Testis (tissue), 3 donors: Measurements from ENCODE around the gene VWF. TPM values are rescaled to one million over a fixed set of nuclear protein-coding genes. Genes with fewer than 3 reads are reported as not detected.

Experiments used
- DNase-seq: peaks from one replicate; pipeline ENCODE4 v3.0.0-alpha.2; 2019
- H3K27ac ChIP-seq, 2 donors: fragments of 200-600 bp; sonication (generic); one replicate each; pipeline ENCODE4 v1.5.1; 2019
- H3K27me3 ChIP-seq: fragments of 200-600 bp; sonication (generic); one replicate; pipeline ENCODE4 v1.5.1; 2019
- H3K36me3 ChIP-seq: fragments of 200-600 bp; sonication (generic); one replicate; pipeline ENCODE4 v1.5.1; 2017; ENCODE audit warnings: low read depth; ENCODE audit errors: missing control alignments
- H3K4me1 ChIP-seq: fragments of 200-600 bp; sonication (generic); one replicate; pipeline ENCODE4 v1.5.1; 2019
- H3K4me3 ChIP-seq, 2 donors: fragments of 200-600 bp; sonication (generic); one replicate each; pipeline ENCODE4 v1.5.1; 2017 to 2019
- H3K9me3 ChIP-seq: fragments of 200-600 bp; sonication (generic); one replicate; pipeline ENCODE4 v1.5.1; 2017
- POLR2A ChIP-seq: fragments of 450-650 bp; IDR thresholded peaks from one replicate; pipeline ENCODE4 v1.6.1; 2017; ENCODE audit warnings: antibody characterized with exemption, mild to moderate bottlenecking, moderate library complexity
- WGBS, 2 donors: methylation state at CpG; one replicate each; pipeline ENCODE4 v1.1.5; 2018; 5-methylcytosine and 5-hydroxymethylcytosine counted together
- intact Hi-C: fragments of 100-400 bp; cut with DNase I; formaldehyde crosslinking; loops from one replicate; pipeline ENCODE4 v1.15.1; 2023; ENCODE audit warnings: low total_unique reads
- polyA plus RNA-seq: library from polyadenylated mRNA; stranded (reverse); fragments of 350-450 nt; fragmentation: Illumina TruSeq; extraction: RNeasy Lipid Tissue Mini Kit (QIAGEN cat#74804); gene quantifications from one replicate; pipeline ENCODE4 v1.2.3, GENCODE V29; 2014; ENCODE audit warnings: low read depth, low replicate concordance; ENCODE audit not compliant: insufficient read depth
- total RNA-seq, 2 donors: library from RNA; depleted of rRNA; stranded (reverse); fragments of >200 nt; gene quantifications; one replicate each; pipeline ENCODE4 v1.2.3, GENCODE V29; 2016
- TF ChIP-seq, protein P1 (sequence below), 3 experiments: fragments of 450-650 bp in 2 of 3; fragments of 200-600 bp in 1 of 3; sonication (generic) in 1 of 3; IDR thresholded peaks; one replicate each; pipeline ENCODE4 v1.5.1; 2016 to 2019; ENCODE audit warnings: antibody characterized with exemption in 3 of 3, mild to moderate bottlenecking in 2 of 3, moderate library complexity in 1 of 3

Gene VWF
- total and polyA plus RNA-seq, 3 donors from 2014 or later, result 68.3 to 86.2 (median 83.7) TPM

DNA sequence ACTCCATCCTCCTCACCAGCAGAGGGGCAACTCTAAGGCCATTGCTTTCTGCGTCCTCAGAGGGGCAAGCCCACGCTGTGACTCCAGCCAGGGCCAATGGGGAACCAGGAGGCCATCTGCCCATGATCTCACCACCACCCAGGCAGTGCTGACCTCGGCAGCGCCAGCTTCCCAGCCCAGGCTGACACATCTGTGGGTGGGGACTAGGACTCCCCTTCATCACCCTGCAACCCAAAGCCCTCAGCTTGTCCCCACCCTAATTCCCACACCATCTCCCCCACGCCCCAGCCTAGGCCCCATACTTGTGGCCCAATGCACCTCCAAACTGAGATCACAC lies 58.6 kb downstream of the VWF start:
- TF ChIP-seq, protein P1, sequence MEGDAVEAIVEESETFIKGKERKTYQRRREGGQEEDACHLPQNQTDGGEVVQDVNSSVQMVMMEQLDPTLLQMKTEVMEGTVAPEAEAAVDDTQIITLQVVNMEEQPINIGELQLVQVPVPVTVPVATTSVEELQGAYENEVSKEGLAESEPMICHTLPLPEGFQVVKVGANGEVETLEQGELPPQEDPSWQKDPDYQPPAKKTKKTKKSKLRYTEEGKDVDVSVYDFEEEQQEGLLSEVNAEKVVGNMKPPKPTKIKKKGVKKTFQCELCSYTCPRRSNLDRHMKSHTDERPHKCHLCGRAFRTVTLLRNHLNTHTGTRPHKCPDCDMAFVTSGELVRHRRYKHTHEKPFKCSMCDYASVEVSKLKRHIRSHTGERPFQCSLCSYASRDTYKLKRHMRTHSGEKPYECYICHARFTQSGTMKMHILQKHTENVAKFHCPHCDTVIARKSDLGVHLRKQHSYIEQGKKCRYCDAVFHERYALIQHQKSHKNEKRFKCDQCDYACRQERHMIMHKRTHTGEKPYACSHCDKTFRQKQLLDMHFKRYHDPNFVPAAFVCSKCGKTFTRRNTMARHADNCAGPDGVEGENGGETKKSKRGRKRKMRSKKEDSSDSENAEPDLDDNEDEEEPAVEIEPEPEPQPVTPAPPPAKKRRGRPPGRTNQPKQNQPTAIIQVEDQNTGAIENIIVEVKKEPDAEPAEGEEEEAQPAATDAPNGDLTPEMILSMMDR (IDR thresholded peaks at IDR 0.05), result no peak
- no peak for TF ChIP-seq POLR2A
- 85 to 100% methylated on average over 2 to 5 of the region's 5 CpGs for WGBS, 2 donors
- no peaks in the 10 kb centered on the region for H3K27me3 ChIP-seq
- no peaks in the 10 kb centered on the region for H3K9me3 ChIP-seq
- H3K36me3 ChIP-seq, result no peaks in the 10 kb centered on the region
- no peaks in the 10 kb centered on the region for H3K4me1 ChIP-seq
- no peak overlapping the region for H3K27ac ChIP-seq
- intact Hi-C loops, result loop anchor here (10.0 kb wide), 1 partner anchor 129 kb away; no protein-coding TSS in a partner anchor
- no peak overlapping the region for H3K4me3 ChIP-seq
- no peak for DNase-seq

DNA sequence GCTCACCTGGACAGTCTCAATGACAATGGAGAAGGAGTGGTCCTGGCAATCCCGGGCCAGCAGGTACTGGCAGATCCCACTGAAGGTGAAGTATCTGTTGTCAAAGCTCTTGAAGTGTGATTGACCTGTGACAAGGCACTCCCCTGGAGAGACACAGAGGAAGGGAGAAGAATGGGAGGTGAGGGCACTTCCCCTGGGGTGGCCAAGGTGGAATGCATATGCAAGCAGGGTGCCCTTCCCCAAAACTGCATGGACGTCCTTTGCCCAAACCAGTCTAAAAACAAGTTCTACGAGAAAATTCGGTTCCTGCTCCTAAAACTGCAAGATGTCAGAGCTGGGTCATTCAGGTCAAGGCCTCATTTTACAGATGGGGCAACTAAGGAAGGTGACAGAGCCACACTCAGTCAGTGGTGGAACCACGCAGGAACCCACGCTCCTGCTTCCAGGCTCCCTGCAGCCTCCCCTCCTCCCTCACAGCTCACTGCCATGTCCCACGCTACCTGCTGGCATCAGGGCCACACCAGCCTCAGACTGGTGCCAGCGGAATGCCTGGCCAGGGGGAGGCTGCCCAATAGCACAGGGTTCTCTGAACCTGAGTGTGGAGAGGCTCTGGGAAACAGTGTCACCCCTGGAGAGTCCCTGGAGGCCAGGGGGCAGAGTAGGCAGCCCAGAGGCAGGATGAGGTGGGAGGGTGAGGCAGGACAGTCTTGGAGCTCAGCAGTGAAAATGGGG lies 59.2 kb downstream of the VWF start:
- intact Hi-C loops, result loop anchor here (10.0 kb wide), 1 partner anchor 130 kb away; no protein-coding TSS in a partner anchor
- DNase-seq, result no peak

DNA sequence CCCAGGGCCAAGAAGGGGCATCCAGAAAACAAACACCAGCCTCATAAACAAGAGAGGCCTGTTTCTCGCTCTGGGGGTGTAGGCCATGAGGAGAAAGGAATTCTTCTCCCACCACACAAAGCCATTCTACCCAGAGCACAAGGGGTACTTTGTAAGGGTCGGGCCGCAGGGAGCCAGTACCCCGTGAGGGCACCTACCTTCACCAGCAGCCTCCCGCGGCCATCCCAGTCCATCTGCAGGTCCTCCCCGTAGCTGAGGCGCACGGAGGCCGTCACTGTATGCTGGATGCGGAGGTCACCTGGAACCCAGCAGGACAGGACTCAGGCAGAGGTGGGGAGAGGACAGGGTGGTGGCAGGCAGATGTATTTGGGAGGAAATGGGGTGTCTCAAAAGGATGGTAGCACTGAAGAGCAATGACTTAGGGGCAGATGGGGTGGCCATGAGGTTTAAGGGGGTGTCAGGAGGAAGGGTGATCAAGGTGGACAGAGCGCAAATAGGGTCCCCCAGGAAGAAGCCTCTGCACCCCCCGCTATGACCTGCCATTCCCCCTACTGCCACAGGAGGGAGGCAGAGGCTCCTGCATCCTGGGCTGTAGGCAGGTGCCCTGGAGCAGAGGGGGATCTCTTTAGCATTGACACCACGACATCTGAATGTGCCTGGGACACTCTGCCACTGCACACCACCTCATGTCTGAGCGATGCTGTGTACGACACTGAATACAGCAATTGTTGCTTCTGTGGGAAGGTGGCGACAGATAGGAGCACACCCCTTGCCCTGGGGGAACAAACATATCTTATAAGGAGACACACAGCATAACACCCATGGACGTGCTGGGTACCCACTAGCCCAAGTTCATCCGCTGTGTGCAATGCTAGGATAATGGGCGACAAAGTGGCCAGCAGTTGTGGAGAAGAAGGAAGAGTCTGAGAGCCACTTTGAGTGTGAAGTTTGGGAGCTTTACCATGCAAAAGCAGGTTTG lies 61.4 kb downstream of the VWF start:
- Histone ChIP-seq H3K4me1 (no peaks in the 10 kb centered on the region), H3K36me3 (no peaks in the 10 kb centered on the region), H3K9me3 (no peaks in the 10 kb centered on the region), H3K27ac (no peak overlapping the region), H3K27me3 (no peaks in the 10 kb centered on the region), H3K4me3 (no peak overlapping the region)
- TF ChIP-seq, protein P1 (IDR thresholded peaks at IDR 0.05), result peak; percentile 60 to 79 (median 68)
- no peak for TF ChIP-seq POLR2A
- 70 to 79% methylated on average over 20 of the region's 20 CpGs for WGBS, 2 donors
- intact Hi-C loops, result loop anchor here (10.0 kb wide), 1 partner anchor 132 kb away; no protein-coding TSS in a partner anchor
- peak; percentile 58 for DNase-seq

More for the DNA sequence above, 59.2 kb downstream of the VWF start:
- no peak for TF ChIP-seq POLR2A
- TF ChIP-seq, protein P1 (IDR thresholded peaks at IDR 0.05), result no peak
- Histone ChIP-seq H3K9me3 (no peaks in the 10 kb centered on the region), H3K27me3 (no peaks in the 10 kb centered on the region), H3K36me3 (no peaks in the 10 kb centered on the region), H3K4me1 (no peaks in the 10 kb centered on the region), H3K27ac (no peak overlapping the region), H3K4me3 (no peak overlapping the region)
- WGBS, 2 donors, result 88 to 100% methylated on average over 2 to 8 of the region's 8 CpGs

DNA sequence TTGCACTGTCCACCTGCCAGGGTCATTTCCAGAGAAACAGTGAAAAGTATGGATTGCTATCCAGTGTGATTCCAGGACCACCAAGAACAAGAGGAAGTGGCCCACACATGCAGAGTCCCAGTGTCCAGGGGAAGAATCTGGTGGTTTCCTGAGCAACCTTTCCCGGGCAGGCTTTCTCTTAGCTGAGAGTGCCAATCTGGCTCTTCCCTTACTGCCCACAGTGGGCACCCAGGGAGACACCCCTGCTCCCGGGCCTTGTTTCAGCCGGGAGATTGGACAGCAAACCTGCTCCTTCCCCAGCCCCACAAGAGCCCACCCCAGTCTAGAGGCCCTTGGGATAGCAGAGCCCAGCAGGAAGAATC lies 62.1 kb downstream of the VWF start:
- TF ChIP-seq, protein P1 (IDR thresholded peaks at IDR 0.05), result no peak
- no peak for TF ChIP-seq POLR2A
- Histone ChIP-seq H3K9me3 (no peaks in the 10 kb centered on the region), H3K4me3 (no peak overlapping the region), H3K27me3 (no peaks in the 10 kb centered on the region), H3K4me1 (no peaks in the 10 kb centered on the region), H3K36me3 (no peaks in the 10 kb centered on the region), H3K27ac (no peak overlapping the region)
- WGBS, 2 donors, result 71 to 86% methylated on average over 1 to 3 of the region's 3 CpGs
- DNase-seq, result no peak
- intact Hi-C loops, result loop anchor here (10.0 kb wide), 1 partner anchor 132 kb away; no protein-coding TSS in a partner anchor
